Lower leg skin (tissue), 4 donors: ENCODE data around the gene SCUBE1. TPM values are rescaled to one million over a fixed set of nuclear protein-coding genes. Genes with fewer than 3 reads are reported as not detected.

Source experiments
- DNase-seq, 2 donors: peaks; one replicate each; pipeline ENCODE4 v3.0.0-alpha.2; 2019; ENCODE audit warnings: low spot score in 2 of 2
- H3K4me3 ChIP-seq: fragments of 200-600 bp; sonication (generic); 2 replicates; pipeline ENCODE4 v1.5.1; 2017; ENCODE audit warnings: mild to moderate bottlenecking, low read depth; ENCODE audit not compliant: poor library complexity, severe bottlenecking
- POLR2A ChIP-seq, 2 donors: fragments of 450-650 bp; IDR thresholded peaks; one replicate each; pipeline ENCODE4 v1.6.1; 2016 to 2017; ENCODE audit warnings: antibody characterized with exemption in 2 of 2, mild to moderate bottlenecking in 1 of 2, moderate library complexity in 1 of 2
- WGBS, 2 donors: methylation state at CpG; one replicate each; pipeline ENCODE4 v1.1.5; 2018; 5-methylcytosine and 5-hydroxymethylcytosine counted together
- intact Hi-C: fragments of 100-400 bp; cut with DNase I; formaldehyde crosslinking; loops from one replicate; pipeline ENCODE4 v1.15.0; 2023; ENCODE audit warnings: low total_unique reads
- total RNA-seq, 4 donors: library from RNA; depleted of rRNA; stranded (reverse); fragments of >200 nt; gene quantifications; one replicate each; pipeline ENCODE4 v1.1.0, GENCODE V29; 2016
- TF ChIP-seq, protein P1 (sequence below), 3 donors: fragments of 450-650 bp; IDR thresholded peaks; one replicate each; pipeline ENCODE4 v1.5.1; 2016; ENCODE audit warnings: antibody characterized with exemption in 3 of 3, mild to moderate bottlenecking in 3 of 3, moderate library complexity in 2 of 3

Gene SCUBE1
- total RNA-seq, 4 donors from 2014 or later: 0.20 to 1.1 (median 0.28) TPM

GRCh38 chr22:43389227-43389836 is 46.2 kb upstream of the SCUBE1 start:
- intact Hi-C loops: loop anchor here (5.0 kb wide), 1 partner anchor 438 kb away; no protein-coding TSS in a partner anchor
- no peak overlapping the region for H3K4me3 ChIP-seq
- TF ChIP-seq, protein P1, sequence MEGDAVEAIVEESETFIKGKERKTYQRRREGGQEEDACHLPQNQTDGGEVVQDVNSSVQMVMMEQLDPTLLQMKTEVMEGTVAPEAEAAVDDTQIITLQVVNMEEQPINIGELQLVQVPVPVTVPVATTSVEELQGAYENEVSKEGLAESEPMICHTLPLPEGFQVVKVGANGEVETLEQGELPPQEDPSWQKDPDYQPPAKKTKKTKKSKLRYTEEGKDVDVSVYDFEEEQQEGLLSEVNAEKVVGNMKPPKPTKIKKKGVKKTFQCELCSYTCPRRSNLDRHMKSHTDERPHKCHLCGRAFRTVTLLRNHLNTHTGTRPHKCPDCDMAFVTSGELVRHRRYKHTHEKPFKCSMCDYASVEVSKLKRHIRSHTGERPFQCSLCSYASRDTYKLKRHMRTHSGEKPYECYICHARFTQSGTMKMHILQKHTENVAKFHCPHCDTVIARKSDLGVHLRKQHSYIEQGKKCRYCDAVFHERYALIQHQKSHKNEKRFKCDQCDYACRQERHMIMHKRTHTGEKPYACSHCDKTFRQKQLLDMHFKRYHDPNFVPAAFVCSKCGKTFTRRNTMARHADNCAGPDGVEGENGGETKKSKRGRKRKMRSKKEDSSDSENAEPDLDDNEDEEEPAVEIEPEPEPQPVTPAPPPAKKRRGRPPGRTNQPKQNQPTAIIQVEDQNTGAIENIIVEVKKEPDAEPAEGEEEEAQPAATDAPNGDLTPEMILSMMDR (IDR thresholded peaks at IDR 0.05): no peak
- DNase-seq: no peak
- WGBS, 2 donors: 80 to 85% methylated on average over 8 of the region's 8 CpGs

DNA sequence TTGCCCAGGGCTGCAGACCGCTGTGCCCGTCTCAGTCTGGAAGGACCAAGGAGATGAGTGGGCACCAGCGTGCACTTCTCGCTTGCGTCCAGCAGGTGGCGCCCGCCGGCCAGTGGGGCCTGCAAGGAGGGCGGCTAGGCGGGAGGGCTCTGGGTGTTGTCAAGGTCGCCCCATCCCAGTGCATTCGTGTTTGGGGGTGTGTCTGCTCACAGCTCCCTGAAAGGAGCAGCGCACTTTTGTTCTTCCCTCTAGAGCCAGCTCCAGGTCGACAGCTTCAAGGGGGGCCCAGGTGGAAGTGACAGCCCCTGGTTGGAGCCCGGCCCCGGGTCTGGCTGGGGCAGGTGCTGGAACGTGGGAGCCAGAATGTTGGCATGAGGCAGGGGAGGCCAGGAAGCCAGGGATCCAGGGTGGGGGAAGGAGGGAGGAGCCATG is 45.3 kb upstream of the SCUBE1 start:
- no peak overlapping the region for H3K4me3 ChIP-seq
- TF ChIP-seq, protein P1 (IDR thresholded peaks at IDR 0.05): peak in 1 of 3 donors; percentile 73
- no peak for TF ChIP-seq POLR2A (IDR thresholded peaks at IDR 0.05)
- intact Hi-C loops: loop anchor here (5.0 kb wide), 1 partner anchor 439 kb away; no protein-coding TSS in a partner anchor
- DNase-seq: peak; percentile 58 to 95
- 5 to 6% methylated on average over 17 of the region's 17 CpGs for WGBS, 2 donors

GRCh38 chr22:43387815-43388214 is 44.6 kb upstream of the SCUBE1 start:
- intact Hi-C loops: loop anchor here (5.0 kb wide), 1 partner anchor 439 kb away; no protein-coding TSS in a partner anchor
- H3K4me3 ChIP-seq: no peak overlapping the region
- 41 to 47% methylated on average over 7 of the region's 7 CpGs for WGBS, 2 donors
- DNase-seq: no peak
- TF ChIP-seq, protein P1 (IDR thresholded peaks at IDR 0.05): no peak
- TF ChIP-seq POLR2A (IDR thresholded peaks at IDR 0.05): no peak

DNA sequence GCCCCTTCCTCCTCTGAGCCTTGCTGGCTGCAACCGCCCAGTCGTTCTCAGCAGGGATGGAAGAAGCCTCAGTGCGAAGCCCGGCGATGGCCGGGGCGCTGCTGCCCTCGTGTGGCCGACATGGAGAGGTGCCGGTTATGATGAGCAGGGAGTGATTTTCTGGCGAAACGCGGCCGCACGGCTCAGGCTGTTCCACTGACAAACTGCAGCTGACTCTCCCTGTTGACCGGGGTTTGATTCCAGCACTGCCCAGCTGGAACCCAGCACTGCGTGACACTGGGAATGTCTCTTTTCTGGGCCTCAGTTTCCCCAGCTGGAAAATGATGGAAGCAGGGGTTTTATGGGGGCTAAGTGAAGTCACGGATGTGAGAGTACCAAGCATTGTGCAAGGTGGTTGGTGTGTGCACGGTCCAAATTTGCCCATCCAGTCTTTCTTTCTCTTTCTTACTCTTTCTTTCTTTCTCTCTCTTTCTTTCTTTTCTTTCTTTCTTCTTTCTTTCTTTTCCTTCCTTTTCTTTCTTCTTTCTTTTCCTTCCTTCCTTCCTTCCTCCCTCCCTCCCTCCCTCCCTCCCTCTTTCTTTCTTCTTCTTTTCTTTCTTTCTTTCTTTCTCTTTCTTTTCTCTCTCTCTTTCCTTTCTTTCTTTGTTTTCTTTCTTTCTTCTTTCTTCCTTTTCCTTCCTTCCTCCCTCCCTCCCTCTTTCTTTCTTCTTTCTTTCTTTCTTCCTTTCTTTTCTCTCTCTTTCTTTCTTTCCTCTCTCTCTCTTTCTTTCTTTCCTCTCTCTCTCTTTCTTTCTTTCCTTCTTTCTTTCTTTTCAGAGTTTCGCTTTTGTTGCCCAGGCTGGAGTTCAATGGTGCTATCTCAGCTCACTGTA is 42.8 kb upstream of the SCUBE1 start:
- 6 to 12% methylated on average over 13 to 14 of the region's 20 CpGs for WGBS, 2 donors
- no peak overlapping the region for H3K4me3 ChIP-seq
- intact Hi-C loops: loop anchor here (5.0 kb wide), 1 partner anchor 441 kb away; no protein-coding TSS in a partner anchor
- peak; percentile 55 to 94 for DNase-seq
- TF ChIP-seq, protein P1 (IDR thresholded peaks at IDR 0.05): peak in 1 of 3 donors; percentile 70
- TF ChIP-seq POLR2A (IDR thresholded peaks at IDR 0.05): no peak

DNA sequence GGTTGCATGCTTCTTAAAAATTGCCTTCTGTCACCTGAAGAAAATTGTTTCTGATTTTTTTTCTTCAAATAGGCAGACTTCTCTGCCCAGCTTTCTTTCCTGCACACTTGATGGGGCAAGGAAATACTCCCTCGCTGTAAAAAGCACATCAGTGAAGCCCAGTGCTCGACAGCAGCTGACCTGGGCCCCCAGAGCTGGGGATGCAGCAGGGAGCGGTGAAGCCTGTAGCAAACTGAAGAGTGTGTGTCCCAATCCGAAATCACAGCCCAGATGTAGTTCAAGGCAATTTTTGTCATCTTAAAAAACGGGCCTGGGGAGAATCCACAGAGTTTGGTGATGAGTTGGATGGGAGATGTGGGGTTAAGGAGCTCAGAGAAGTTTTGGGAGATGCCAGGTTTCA is 41.7 kb upstream of the SCUBE1 start:
- WGBS, 2 donors: 53 to 56% methylated on average over 5 of the region's 5 CpGs

DNA sequence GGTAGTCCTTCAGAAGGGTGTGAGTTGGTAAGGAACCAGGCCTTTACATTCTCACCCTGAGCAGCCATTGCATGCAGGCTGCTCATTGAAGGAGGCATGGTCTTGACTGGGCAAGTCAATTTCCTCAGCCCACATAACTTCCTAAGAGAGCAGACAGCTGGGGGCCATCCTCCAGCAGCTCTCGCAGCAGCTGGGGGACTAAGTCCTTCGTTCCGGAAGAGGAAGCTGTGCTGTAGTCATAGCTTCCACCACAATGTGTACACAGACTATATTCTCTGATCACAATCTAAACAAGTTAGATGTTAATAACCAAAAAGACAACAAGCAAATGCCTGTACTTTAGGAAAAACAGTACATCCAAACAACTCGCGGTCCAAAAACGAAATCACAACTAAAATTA is 38.5 kb upstream of the SCUBE1 start:
- H3K4me3 ChIP-seq: no peak overlapping the region
- TF ChIP-seq POLR2A (IDR thresholded peaks at IDR 0.05): no peak
- TF ChIP-seq, protein P1 (IDR thresholded peaks at IDR 0.05): no peak
- no peak for DNase-seq
- WGBS, 2 donors: 59 to 69% methylated on average over 6 of the region's 6 CpGs
- intact Hi-C loops: no loop called here

More for the DNA sequence above, 41.7 kb upstream of the SCUBE1 start:
- no peak overlapping the region for H3K4me3 ChIP-seq
- TF ChIP-seq POLR2A (IDR thresholded peaks at IDR 0.05): no peak
- intact Hi-C loops: loop anchor here (5.0 kb wide), 1 partner anchor 442 kb away; no protein-coding TSS in a partner anchor
- peak in 1 of 2 donors; percentile 60 for DNase-seq
